GM13977 (cell line): ENCODE measurements around the gene CPT1C.

Experiments
- DNase-seq: peaks from one replicate; pipeline ENCODE4 v3.0.0; 2012; ENCODE audit warnings: low spot score
- in situ Hi-C: fragments of 300-500 bp; cut with MboI; formaldehyde crosslinking; loops from one replicate; pipeline ENCODE4 v1.12.0; 2022; ENCODE audit warnings: low sequenced_read_pairs, low pct_unique_long_range_greater_than_20kb, mixed read lengths, inconsistent platforms; ENCODE audit not compliant: unreplicated experiment
- TF ChIP-seq, protein P1 (sequence below): IDR thresholded peaks from 2 replicates; pipeline ENCODE4 v1.5.1; 2012; ENCODE audit warnings: mild to moderate bottlenecking, control low read depth; ENCODE audit not compliant: insufficient read depth; ENCODE audit errors: extremely low read depth, missing control alignments

Gene CPT1C

DNA sequence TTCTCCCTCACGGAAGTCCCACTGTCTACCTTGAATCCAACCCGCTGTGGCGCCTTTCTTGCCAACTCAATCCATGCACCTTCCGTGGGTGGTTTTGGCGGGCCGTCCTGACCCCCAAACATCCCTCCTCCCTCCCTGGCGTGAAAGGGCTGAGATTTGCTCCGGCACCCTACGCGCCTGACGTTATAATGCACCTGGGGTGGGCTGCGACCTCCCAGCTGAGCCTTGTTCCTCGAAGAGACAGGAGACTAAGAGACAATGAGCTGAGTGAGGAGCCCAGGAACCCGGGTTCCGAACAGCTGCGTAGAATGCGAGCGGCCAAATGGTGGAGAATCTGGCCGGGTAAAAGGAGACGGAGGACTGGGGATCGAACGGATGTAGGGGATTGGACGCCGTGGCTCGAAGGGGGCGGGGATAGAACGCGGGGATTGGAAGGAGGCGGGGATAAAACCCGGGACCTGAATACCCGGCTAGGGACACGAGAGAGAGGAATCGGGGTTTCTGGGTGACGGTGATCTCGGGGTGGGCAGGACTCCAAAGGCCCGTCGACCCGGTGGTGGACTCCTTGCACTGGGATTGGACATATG is at the start of gene CPT1C:
CPT1C (plus strand) TSS at position 461 of the 587 bp plus-strand sequence. CDS start 1,137 bp downstream, outside the sequence.
- TF ChIP-seq, protein P1, sequence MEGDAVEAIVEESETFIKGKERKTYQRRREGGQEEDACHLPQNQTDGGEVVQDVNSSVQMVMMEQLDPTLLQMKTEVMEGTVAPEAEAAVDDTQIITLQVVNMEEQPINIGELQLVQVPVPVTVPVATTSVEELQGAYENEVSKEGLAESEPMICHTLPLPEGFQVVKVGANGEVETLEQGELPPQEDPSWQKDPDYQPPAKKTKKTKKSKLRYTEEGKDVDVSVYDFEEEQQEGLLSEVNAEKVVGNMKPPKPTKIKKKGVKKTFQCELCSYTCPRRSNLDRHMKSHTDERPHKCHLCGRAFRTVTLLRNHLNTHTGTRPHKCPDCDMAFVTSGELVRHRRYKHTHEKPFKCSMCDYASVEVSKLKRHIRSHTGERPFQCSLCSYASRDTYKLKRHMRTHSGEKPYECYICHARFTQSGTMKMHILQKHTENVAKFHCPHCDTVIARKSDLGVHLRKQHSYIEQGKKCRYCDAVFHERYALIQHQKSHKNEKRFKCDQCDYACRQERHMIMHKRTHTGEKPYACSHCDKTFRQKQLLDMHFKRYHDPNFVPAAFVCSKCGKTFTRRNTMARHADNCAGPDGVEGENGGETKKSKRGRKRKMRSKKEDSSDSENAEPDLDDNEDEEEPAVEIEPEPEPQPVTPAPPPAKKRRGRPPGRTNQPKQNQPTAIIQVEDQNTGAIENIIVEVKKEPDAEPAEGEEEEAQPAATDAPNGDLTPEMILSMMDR = no peak
- DNase-seq = peak; percentile 74

DNA sequence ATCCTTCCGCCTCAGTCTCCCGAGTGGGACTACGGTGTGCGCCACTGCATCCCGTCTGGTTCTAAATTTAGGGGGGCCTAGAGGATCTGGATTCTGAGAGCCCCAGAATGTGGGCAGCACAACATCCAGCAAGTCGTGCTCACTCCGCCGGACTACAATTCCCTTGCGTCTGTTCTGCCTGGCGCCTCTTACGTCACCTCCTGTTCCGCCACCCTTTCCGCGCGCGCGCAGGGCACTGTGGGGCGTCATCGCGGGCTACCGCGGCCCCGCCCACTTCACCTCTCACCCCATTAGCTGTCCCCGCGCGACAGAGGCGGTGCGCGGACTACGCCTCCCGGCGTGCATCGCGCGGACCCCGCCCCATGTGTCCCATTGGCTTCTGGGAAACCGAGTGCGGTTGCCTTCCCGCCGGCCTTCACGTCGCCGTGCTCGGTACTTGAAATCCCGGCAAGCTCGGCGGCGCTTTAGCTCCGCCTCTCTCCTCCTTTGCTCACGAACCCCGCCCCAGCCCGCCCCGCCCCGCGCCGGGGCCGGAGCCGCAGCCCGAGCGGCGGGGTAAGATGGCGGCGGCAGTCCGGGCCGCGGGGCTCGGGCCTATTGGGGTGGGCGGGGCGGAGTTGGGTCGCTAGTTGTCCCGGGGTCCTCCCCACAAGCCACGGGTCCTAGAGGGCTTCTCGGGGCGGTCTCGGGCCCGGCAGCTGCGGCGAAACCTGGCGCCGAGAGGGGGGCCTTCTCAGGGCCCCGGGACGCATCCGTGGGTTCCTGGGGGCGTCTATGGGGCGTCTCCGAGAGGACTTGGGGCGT is 49.0 kb upstream of the CPT1C start, which contains the start of gene SCAF1:
SCAF1 (plus strand) TSS at position 522 of the 804 bp plus-strand sequence. CDS start 2,818 bp downstream, outside the sequence.
- DNase-seq = peak; percentile 99
- in situ Hi-C loops = no loop called here

More for the DNA sequence above, at the start of gene CPT1C:
- in situ Hi-C loops = no loop called here

DNA sequence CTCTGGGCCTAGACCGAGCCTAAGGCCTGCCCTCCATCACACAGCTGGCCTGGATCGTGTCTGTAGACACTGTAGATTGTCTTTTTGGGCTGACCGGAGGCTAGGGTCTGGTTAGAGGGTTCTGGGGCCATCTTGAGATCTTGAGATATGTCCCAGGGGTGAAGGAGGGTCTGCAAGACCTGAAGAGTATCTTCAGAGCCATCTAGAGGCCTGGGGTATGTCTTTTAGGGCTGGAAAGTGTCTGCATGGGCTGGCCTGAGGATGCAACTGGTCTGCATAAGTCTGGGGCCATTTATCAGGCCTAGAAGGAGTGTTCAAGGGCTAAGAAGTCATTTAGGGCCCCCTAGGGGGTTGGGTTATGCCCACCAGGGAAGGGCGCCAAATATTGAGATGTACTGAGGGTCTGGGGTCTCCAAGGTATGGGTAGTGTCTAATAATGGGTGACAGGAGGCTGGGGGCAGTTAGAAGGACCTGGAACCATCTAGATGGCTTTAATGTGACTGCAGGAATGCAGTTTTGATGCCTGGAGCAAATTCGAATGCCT is 48.4 kb upstream of the CPT1C start:
- DNase-seq = no peak
- TF ChIP-seq, protein P1 = no peak
- in situ Hi-C loops = no loop called here

More for the DNA sequence above, 49.0 kb upstream of the CPT1C start, which contains the start of gene SCAF1:
- TF ChIP-seq, protein P1 = no peak

DNA sequence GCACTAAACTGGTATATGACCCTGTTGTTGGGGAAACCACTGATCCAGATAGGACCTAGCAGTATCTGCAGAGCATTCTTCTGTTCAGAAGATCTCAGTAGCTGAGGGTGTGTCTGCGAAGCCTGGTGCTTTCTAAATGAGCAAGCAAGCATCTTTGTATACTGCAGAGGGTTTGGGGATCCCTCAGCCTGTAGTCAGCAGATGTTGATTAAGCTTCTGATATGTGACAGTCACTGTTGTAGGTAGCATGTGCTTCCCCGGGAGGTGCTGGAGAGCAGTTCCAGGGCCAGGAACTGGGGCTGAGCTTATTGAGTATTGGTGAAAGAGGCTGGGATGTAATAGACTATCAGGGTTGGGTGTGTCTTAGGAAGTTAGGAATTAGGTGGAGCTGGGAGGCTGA is 47.5 kb upstream of the CPT1C start:
- in situ Hi-C loops = no loop called here
- no peak for DNase-seq
- TF ChIP-seq, protein P1 = no peak

DNA sequence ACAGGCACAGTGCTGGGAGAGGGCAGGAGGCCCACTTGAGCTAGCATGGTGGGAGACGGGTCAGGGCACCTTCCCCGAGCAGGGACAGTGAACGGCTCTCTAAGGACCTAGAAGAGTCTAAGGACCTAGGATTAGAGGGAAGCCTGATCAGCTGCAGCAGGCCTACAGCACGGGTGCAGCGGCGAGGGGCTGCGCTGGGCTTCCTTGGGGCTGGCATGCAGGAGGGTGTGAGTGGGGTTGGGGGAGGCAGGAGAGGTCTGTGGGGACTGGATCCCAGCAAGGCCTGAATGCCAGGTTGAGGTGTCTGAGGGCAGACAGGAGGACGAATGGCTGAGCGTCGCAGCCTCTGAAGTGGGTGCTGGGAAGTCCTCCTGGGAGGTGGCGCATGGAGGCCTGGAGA is 45.3 kb upstream of the CPT1C start:
- no peak for DNase-seq
- in situ Hi-C loops = no loop called here
- TF ChIP-seq, protein P1 = no peak

DNA sequence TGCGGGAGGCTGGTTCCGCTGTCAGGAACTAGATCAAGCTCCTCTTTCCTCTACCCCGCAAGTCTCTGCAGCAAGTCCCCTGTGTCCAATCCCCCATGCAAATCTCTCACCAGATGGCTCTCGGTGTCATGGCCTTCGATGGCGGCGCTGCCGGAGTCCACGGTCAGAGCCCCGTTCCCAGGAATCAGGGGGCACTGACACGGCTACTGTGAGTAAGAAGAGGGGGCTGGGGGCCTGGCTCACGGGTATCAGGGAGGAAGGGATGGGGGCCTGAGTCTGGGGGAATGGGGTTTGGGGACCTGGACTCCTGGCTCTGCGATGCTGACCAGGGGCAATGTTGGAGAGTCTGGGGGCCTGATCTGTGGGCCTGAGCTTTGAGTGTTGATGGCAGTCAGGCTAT is 44.9 kb upstream of the CPT1C start:
- in situ Hi-C loops = no loop called here
- TF ChIP-seq, protein P1 = no peak

More for the DNA sequence above, 44.9 kb upstream of the CPT1C start:
- DNase-seq = no peak
